ENCODE results near the gene ANO7.

- TF ChIP-seq, protein P1, sequence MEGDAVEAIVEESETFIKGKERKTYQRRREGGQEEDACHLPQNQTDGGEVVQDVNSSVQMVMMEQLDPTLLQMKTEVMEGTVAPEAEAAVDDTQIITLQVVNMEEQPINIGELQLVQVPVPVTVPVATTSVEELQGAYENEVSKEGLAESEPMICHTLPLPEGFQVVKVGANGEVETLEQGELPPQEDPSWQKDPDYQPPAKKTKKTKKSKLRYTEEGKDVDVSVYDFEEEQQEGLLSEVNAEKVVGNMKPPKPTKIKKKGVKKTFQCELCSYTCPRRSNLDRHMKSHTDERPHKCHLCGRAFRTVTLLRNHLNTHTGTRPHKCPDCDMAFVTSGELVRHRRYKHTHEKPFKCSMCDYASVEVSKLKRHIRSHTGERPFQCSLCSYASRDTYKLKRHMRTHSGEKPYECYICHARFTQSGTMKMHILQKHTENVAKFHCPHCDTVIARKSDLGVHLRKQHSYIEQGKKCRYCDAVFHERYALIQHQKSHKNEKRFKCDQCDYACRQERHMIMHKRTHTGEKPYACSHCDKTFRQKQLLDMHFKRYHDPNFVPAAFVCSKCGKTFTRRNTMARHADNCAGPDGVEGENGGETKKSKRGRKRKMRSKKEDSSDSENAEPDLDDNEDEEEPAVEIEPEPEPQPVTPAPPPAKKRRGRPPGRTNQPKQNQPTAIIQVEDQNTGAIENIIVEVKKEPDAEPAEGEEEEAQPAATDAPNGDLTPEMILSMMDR (IDR thresholded peaks at IDR 0.05), result no peak
- no peak for TF ChIP-seq EZH2 (IDR thresholded peaks at IDR 0.05; ENCODE audit: borderline replicate concordance, insufficient read depth, low read depth, low read length, poor library complexity, severe bottlenecking)
These were observed 41.3 kb downstream of the ANO7 start for GRCh38 chr2:241229563-241230401.

Data from B cell (primary cell).